ENCODE results near the gene ARHGEF10L.

GRCh38 chr1:17663646-17664045 lies 124.1 kb downstream of the ARHGEF10L start:
- no peak for TF ChIP-seq POLR2A (IDR thresholded peaks at IDR 0.05)
- TF ChIP-seq CTCF (IDR thresholded peaks at IDR 0.05) = no peak

Data from Peyer's patch (tissue), 4 donors.